Stimulated activated CD8-positive, alpha-beta memory T cell treated with anti-CD3 and anti-CD28 coated beads, Interleukin-15, amount 100 ng/mL, for 48 hours (primary cell): ENCODE data around the gene OR4K1.
"Not testable (repeated sequence)": the region's sequence is repeated elsewhere in the genome, so short reads cannot be mapped to it uniquely, and the experiment has no call there.

ENCODE experiments used
- DNase-seq, 2 donors: peaks; one replicate each; pipeline ENCODE4 v3.0.0-alpha.2; 2020; ENCODE audit warnings: low read depth in 2 of 2

The OR4K1 gene

GRCh38 chr14:19930617-19931016 lies at the start of gene OR4K1:
Gene OR4K1, plus strand, starts transcription at chr14:19930917. Its CDS starts 4,750 bp downstream, at chr14:19935667.
- DNase-seq = no peak

GRCh38 chr14:19895282-19895681 lies 35.4 kb upstream of the OR4K1 start:
- no peak for DNase-seq

- no peak for DNase-seq
Observed at GRCh38 chr14:19900999-19901398, 29.7 kb upstream of the OR4K1 start.

- DNase-seq = no peak
Observed at GRCh38 chr14:19902409-19902808, 28.3 kb upstream of the OR4K1 start.

- no peak for DNase-seq
Observed at GRCh38 chr14:19906665-19907064, 24.1 kb upstream of the OR4K1 start.

- DNase-seq = no peak
Observed at GRCh38 chr14:19911114-19911513, 19.6 kb upstream of the OR4K1 start.

- no peak for DNase-seq
Observed at GRCh38 chr14:19917243-19917642, 13.5 kb upstream of the OR4K1 start.

GRCh38 chr14:19917955-19918518 lies 12.7 kb upstream of the OR4K1 start:
- no peak for DNase-seq

- DNase-seq = no peak
Observed at GRCh38 chr14:19918553-19919264, 12.0 kb upstream of the OR4K1 start.

GRCh38 chr14:19920021-19920657 lies 10.6 kb upstream of the OR4K1 start, which contains the start of gene OR4K5:
Gene OR4K5, plus strand, starts transcription at chr14:19920607. Its CDS starts 0 bp downstream, at chr14:19920607.
- DNase-seq = no peak

- no peak for DNase-seq
Observed at GRCh38 chr14:19941668-19942067, 11.0 kb downstream of the OR4K1 start.

GRCh38 chr14:19947413-19948090 lies 16.8 kb downstream of the OR4K1 start:
- DNase-seq = no peak

- no peak for DNase-seq
Observed at GRCh38 chr14:19949218-19949617, 18.5 kb downstream of the OR4K1 start.

GRCh38 chr14:19969735-19970134 lies 39.0 kb downstream of the OR4K1 start:
- DNase-seq = not testable (repeated sequence)

GRCh38 chr14:19974844-19975243 lies 44.1 kb downstream of the OR4K1 start:
- DNase-seq = no peak

- DNase-seq = no peak
Observed at GRCh38 chr14:19975291-19975690, 44.6 kb downstream of the OR4K1 start, which contains the start of gene OR4K15. Gene OR4K15, plus strand, starts transcription at chr14:19975591. Its CDS starts 0 bp downstream, at chr14:19975591.
